ENCODE measurements around the gene ZNF837.

ZNF837 gene

GRCh38 chr19:58392945-58393724 is 12.3 kb upstream of the ZNF837 start:
- TF ChIP-seq EP300 (IDR thresholded peaks at IDR 0.05; ENCODE audit: borderline replicate concordance) (no peak), TAF1 (IDR thresholded peaks at IDR 0.05; ENCODE audit: low read depth) (no peak), TCF12 (IDR thresholded peaks at IDR 0.05; ENCODE audit: low read depth) (no peak), TEAD4 (IDR thresholded peaks at IDR 0.05) (no peak), EGR1 (IDR thresholded peaks at IDR 0.05) (no peak), YY1 (IDR thresholded peaks at IDR 0.05; ENCODE audit: low read depth) (no peak), FOXM1 (IDR thresholded peaks at IDR 0.05; ENCODE audit: borderline replicate concordance, low read depth) (no peak), RAD21 (IDR thresholded peaks at IDR 0.05; ENCODE audit: low read depth) (no peak), ZBTB7A (IDR thresholded peaks at IDR 0.05; ENCODE audit: low read depth) (no peak), CEBPB (IDR thresholded peaks at IDR 0.05) (no peak), CREB1 (IDR thresholded peaks at IDR 0.05; ENCODE audit: low read depth) (no peak), NFIC (IDR thresholded peaks at IDR 0.05) (no peak)
- TF ChIP-seq, protein P1, sequence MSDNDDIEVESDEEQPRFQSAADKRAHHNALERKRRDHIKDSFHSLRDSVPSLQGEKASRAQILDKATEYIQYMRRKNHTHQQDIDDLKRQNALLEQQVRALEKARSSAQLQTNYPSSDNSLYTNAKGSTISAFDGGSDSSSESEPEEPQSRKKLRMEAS (IDR thresholded peaks at IDR 0.05), result no peak
- TF ChIP-seq, protein P2, sequence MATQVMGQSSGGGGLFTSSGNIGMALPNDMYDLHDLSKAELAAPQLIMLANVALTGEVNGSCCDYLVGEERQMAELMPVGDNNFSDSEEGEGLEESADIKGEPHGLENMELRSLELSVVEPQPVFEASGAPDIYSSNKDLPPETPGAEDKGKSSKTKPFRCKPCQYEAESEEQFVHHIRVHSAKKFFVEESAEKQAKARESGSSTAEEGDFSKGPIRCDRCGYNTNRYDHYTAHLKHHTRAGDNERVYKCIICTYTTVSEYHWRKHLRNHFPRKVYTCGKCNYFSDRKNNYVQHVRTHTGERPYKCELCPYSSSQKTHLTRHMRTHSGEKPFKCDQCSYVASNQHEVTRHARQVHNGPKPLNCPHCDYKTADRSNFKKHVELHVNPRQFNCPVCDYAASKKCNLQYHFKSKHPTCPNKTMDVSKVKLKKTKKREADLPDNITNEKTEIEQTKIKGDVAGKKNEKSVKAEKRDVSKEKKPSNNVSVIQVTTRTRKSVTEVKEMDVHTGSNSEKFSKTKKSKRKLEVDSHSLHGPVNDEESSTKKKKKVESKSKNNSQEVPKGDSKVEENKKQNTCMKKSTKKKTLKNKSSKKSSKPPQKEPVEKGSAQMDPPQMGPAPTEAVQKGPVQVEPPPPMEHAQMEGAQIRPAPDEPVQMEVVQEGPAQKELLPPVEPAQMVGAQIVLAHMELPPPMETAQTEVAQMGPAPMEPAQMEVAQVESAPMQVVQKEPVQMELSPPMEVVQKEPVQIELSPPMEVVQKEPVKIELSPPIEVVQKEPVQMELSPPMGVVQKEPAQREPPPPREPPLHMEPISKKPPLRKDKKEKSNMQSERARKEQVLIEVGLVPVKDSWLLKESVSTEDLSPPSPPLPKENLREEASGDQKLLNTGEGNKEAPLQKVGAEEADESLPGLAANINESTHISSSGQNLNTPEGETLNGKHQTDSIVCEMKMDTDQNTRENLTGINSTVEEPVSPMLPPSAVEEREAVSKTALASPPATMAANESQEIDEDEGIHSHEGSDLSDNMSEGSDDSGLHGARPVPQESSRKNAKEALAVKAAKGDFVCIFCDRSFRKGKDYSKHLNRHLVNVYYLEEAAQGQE (IDR thresholded peaks at IDR 0.05; ENCODE audit: low read depth), result no peak
- TF ChIP-seq, protein P3, sequence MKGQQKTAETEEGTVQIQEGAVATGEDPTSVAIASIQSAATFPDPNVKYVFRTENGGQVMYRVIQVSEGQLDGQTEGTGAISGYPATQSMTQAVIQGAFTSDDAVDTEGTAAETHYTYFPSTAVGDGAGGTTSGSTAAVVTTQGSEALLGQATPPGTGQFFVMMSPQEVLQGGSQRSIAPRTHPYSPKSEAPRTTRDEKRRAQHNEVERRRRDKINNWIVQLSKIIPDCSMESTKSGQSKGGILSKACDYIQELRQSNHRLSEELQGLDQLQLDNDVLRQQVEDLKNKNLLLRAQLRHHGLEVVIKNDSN (IDR thresholded peaks at IDR 0.05), result no peak

GRCh38 chr19:58388175-58388526 is 7.3 kb upstream of the ZNF837 start:
- no peak for TF ChIP-seq RAD21 (IDR thresholded peaks at IDR 0.05; ENCODE audit: low read depth)
- TF ChIP-seq, protein P2 (IDR thresholded peaks at IDR 0.05; ENCODE audit: low read depth), result no peak
- TF ChIP-seq, protein P1 (IDR thresholded peaks at IDR 0.05), result no peak
- no peak for TF ChIP-seq TCF12 (IDR thresholded peaks at IDR 0.05; ENCODE audit: low read depth)
- TF ChIP-seq EP300 (IDR thresholded peaks at IDR 0.05; ENCODE audit: borderline replicate concordance), result no peak
- no peak for TF ChIP-seq TAF1 (IDR thresholded peaks at IDR 0.05; ENCODE audit: low read depth)
- no peak for TF ChIP-seq CREB1 (IDR thresholded peaks at IDR 0.05; ENCODE audit: low read depth)

DNA sequence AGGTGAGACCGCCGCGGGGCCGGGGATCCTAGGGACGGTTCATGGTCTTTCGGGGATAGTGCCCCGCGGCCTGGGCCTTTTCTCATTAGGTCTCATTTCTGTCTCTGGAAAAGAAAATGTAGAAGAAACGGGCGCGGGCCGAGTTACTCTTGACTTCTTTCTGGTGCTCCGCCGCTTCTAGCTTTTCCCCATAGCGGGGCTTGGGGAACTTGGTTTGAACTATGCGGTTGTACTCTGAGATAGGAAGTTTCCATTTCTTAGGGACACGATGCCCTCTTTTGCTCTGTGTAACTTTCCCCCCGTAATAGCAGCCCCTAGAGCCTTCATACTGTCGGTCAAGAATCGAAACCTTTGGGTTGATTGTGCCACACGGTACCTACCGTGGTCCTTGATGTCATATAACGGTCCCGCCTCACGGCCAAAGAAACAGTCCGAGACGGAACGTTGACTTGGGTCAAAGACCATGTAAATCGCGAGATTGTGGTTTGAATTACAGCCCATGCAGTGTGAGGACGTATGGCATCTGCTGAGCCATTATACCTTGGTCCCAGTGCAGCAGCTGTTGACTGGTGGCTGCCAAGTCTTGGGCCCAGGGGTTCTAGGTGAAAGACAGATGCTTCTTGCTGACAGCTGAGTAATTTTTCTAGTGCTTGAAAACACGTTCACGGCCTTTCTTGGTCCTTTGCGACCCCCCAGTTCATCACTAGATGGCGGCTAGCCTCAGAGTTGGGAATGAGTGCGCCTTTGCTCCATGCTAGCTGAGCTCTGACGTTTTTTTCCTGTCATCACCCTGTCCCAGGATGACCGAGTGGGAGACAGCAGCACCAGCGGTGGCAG is 6.7 kb upstream of the ZNF837 start:
- TF ChIP-seq ZBTB7A (IDR thresholded peaks at IDR 0.05; ENCODE audit: low read depth) (no peak), RAD21 (IDR thresholded peaks at IDR 0.05; ENCODE audit: low read depth) (no peak), TAF1 (IDR thresholded peaks at IDR 0.05; ENCODE audit: low read depth) (no peak), EGR1 (IDR thresholded peaks at IDR 0.05) (no peak), NFIC (IDR thresholded peaks at IDR 0.05) (no peak), FOXM1 (IDR thresholded peaks at IDR 0.05; ENCODE audit: borderline replicate concordance, low read depth) (no peak), CREB1 (IDR thresholded peaks at IDR 0.05; ENCODE audit: low read depth) (no peak), EP300 (IDR thresholded peaks at IDR 0.05; ENCODE audit: borderline replicate concordance) (no peak), TCF12 (IDR thresholded peaks at IDR 0.05; ENCODE audit: low read depth) (no peak), CEBPB (IDR thresholded peaks at IDR 0.05) (no peak), YY1 (IDR thresholded peaks at IDR 0.05; ENCODE audit: low read depth) (no peak)
- TF ChIP-seq, protein P1 (IDR thresholded peaks at IDR 0.05), result no peak

- TF ChIP-seq, protein P2 (IDR thresholded peaks at IDR 0.05; ENCODE audit: low read depth), result no peak
- TF ChIP-seq NFIC (IDR thresholded peaks at IDR 0.05) (no peak), TCF12 (IDR thresholded peaks at IDR 0.05; ENCODE audit: low read depth) (peak; percentile 75), TAF1 (IDR thresholded peaks at IDR 0.05; ENCODE audit: low read depth) (peak; percentile 88), RAD21 (IDR thresholded peaks at IDR 0.05; ENCODE audit: low read depth) (no peak), EP300 (IDR thresholded peaks at IDR 0.05; ENCODE audit: borderline replicate concordance) (no peak), CEBPB (IDR thresholded peaks at IDR 0.05) (no peak), CREB1 (IDR thresholded peaks at IDR 0.05; ENCODE audit: low read depth) (peak; percentile 86), EGR1 (IDR thresholded peaks at IDR 0.05) (no peak), TEAD4 (IDR thresholded peaks at IDR 0.05) (no peak)
- TF ChIP-seq, protein P3 (IDR thresholded peaks at IDR 0.05), result peak; percentile 63
- TF ChIP-seq, protein P1 (IDR thresholded peaks at IDR 0.05), result peak; percentile 84
Observed at GRCh38 chr19:58386576-58387337, 5.9 kb upstream of the ZNF837 start, which contains the start of gene RPS5. Gene RPS5, plus strand, starts transcription at chr19:58387269. Its CDS starts 869 bp downstream, at chr19:58388138.

All from Ishikawa (cell line).